ENCODE results near the gene DECR2.
"Not testable (repeated sequence)": the region's sequence is repeated elsewhere in the genome, so short reads cannot be mapped to it uniquely, and the experiment has no call there.

Gene DECR2

GRCh38 chr16:375927-376816, 25.5 kb upstream of the DECR2 start:
- H4K20me1 ChIP-seq (ENCODE audit: insufficient read depth, low read length): peaks cover 23% of the 10 kb centered on the region
- H3K4me2 ChIP-seq (ENCODE audit: insufficient read depth, low read length): no peak overlapping the region
- H3K27ac ChIP-seq (ENCODE audit: low read length): no peak overlapping the region
- no peak for ATAC-seq (ENCODE audit: insufficient read depth, low read depth)
- H3K4me3 ChIP-seq (ENCODE audit: low read depth in 1 of 2, low read length in 2 of 2): no peak overlapping the region
- no peaks in the 10 kb centered on the region for H3K27me3 ChIP-seq (ENCODE audit: insufficient read depth, low read length, poor library complexity)
- no peak overlapping the region for H2AFZ ChIP-seq (ENCODE audit: low read depth, low read length)
- DNase-seq: no peak
- no peak overlapping the region for H3K9ac ChIP-seq (ENCODE audit: low read depth, low read length)
- TF ChIP-seq CTCF (IDR thresholded peaks at IDR 0.05; ENCODE audit: borderline replicate concordance, extremely low read depth, low read length, poor library complexity, severe bottlenecking) (no peak), EZH2 (IDR thresholded peaks at IDR 0.05; ENCODE audit: borderline replicate concordance, low read depth, low read length, severe bottlenecking) (no peak)
- H3K9me3 ChIP-seq (ENCODE audit: insufficient read depth, low read length, severe bottlenecking): no peaks in the 10 kb centered on the region
- peaks cover 26% of the 10 kb centered on the region for H3K4me1 ChIP-seq (ENCODE audit: insufficient read depth, low read length)
- H3K79me2 ChIP-seq (ENCODE audit: insufficient read depth, low read length): peaks cover 28% of the 10 kb centered on the region
- H3K36me3 ChIP-seq (ENCODE audit: insufficient read depth, low read length): peaks cover 69% of the 10 kb centered on the region

DNA sequence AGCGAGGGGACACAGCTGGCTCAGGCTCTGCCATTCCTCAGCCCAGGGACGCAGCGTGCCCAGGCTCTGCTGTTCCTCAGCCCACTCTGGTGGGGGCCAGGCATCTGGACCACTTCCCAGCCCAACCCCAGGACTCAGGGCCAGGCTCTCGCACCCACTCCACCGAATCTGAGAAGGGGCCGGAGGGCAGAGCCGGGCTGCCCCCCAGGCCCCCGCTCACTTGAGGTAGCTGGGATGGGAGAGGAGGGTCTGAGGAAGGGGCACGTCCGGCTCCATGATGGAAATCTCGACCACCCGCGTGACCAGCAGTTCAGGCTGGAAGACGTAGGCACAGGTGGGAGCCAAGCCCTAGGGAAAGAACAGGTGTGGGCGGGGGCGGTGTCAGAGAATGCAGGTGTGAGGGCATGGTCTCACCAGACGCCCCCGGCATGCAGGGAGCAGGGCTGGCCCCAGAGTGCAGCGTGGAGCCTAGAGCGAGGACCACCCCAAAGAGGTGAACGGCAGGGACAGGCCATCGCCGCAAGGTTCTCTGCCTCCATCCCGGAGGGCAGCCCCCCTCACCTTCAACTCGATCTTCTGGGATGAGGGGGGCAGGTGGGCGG, 24.8 kb upstream of the DECR2 start:
- peaks cover 22% of the 10 kb centered on the region for H3K4me1 ChIP-seq (ENCODE audit: insufficient read depth, low read length)
- DNase-seq (no peak), ATAC-seq (ENCODE audit: insufficient read depth, low read depth) (no peak)
- H3K4me3 ChIP-seq (ENCODE audit: low read depth in 1 of 2, low read length in 2 of 2): no peak overlapping the region
- no peak overlapping the region for H3K4me2 ChIP-seq (ENCODE audit: insufficient read depth, low read length)
- no peak overlapping the region for H2AFZ ChIP-seq (ENCODE audit: low read depth, low read length)
- H3K27me3 ChIP-seq (ENCODE audit: insufficient read depth, low read length, poor library complexity): no peaks in the 10 kb centered on the region
- TF ChIP-seq EZH2 (IDR thresholded peaks at IDR 0.05; ENCODE audit: borderline replicate concordance, low read depth, low read length, severe bottlenecking) (no peak), CTCF (IDR thresholded peaks at IDR 0.05; ENCODE audit: borderline replicate concordance, extremely low read depth, low read length, poor library complexity, severe bottlenecking) (no peak)
- H3K9me3 ChIP-seq (ENCODE audit: insufficient read depth, low read length, severe bottlenecking): no peaks in the 10 kb centered on the region
- peaks cover 62% of the 10 kb centered on the region for H3K36me3 ChIP-seq (ENCODE audit: insufficient read depth, low read length)
- peaks cover 31% of the 10 kb centered on the region for H3K79me2 ChIP-seq (ENCODE audit: insufficient read depth, low read length)
- H3K9ac ChIP-seq (ENCODE audit: low read depth, low read length): no peak overlapping the region
- H4K20me1 ChIP-seq (ENCODE audit: insufficient read depth, low read length): peaks cover 23% of the 10 kb centered on the region
- no peak overlapping the region for H3K27ac ChIP-seq (ENCODE audit: low read length)

- Histone ChIP-seq H3K4me2 (ENCODE audit: insufficient read depth, low read length) (no peak overlapping the region), H2AFZ (ENCODE audit: low read depth, low read length) (no peak overlapping the region), H3K4me1 (ENCODE audit: insufficient read depth, low read length) (peaks cover 25% of the 10 kb centered on the region), H3K27ac (ENCODE audit: low read length) (no peak overlapping the region), H3K9ac (ENCODE audit: low read depth, low read length) (no peak overlapping the region), H3K9me3 (ENCODE audit: insufficient read depth, low read length, severe bottlenecking) (no peaks in the 10 kb centered on the region), H3K4me3 (ENCODE audit: low read depth in 1 of 2, low read length in 2 of 2) (no peak overlapping the region), H3K36me3 (ENCODE audit: insufficient read depth, low read length) (peaks cover 56% of the 10 kb centered on the region), H4K20me1 (ENCODE audit: insufficient read depth, low read length) (peaks cover 23% of the 10 kb centered on the region), H3K27me3 (ENCODE audit: insufficient read depth, low read length, poor library complexity) (no peaks in the 10 kb centered on the region), H3K79me2 (ENCODE audit: insufficient read depth, low read length) (peaks cover 36% of the 10 kb centered on the region)
- TF ChIP-seq CTCF (IDR thresholded peaks at IDR 0.05; ENCODE audit: borderline replicate concordance, extremely low read depth, low read length, poor library complexity, severe bottlenecking) (no peak), EZH2 (IDR thresholded peaks at IDR 0.05; ENCODE audit: borderline replicate concordance, low read depth, low read length, severe bottlenecking) (no peak)
- DNase-seq: no peak
- no peak for ATAC-seq (ENCODE audit: insufficient read depth, low read depth)
These were observed 24.2 kb upstream of the DECR2 start for GRCh38 chr16:377419-377951.

GRCh38 chr16:378113-378820, 23.4 kb upstream of the DECR2 start:
- peaks cover 23% of the 10 kb centered on the region for H4K20me1 ChIP-seq (ENCODE audit: insufficient read depth, low read length)
- not testable (repeated sequence) for H3K4me2 ChIP-seq (ENCODE audit: insufficient read depth, low read length); ATAC-seq (ENCODE audit: insufficient read depth, low read depth); H3K4me3 ChIP-seq (ENCODE audit: low read depth in 1 of 2, low read length in 2 of 2); DNase-seq; H3K27me3 ChIP-seq (ENCODE audit: insufficient read depth, low read length, poor library complexity); H3K27ac ChIP-seq (ENCODE audit: low read length); H3K9me3 ChIP-seq (ENCODE audit: insufficient read depth, low read length, severe bottlenecking); H3K9ac ChIP-seq (ENCODE audit: low read depth, low read length); H2AFZ ChIP-seq (ENCODE audit: low read depth, low read length)
- H3K79me2 ChIP-seq (ENCODE audit: insufficient read depth, low read length): peaks cover 36% of the 10 kb centered on the region
- H3K36me3 ChIP-seq (ENCODE audit: insufficient read depth, low read length): peaks cover 48% of the 10 kb centered on the region
- peaks cover 33% of the 10 kb centered on the region for H3K4me1 ChIP-seq (ENCODE audit: insufficient read depth, low read length)
